ENCODE measurements around the gene FAM217A. TPM values are rescaled to one million over a fixed set of nuclear protein-coding genes. Genes with fewer than 3 reads are reported as not detected.
A peak's percentile ranks its signal among the peaks of the same experiment; 100 is the strongest.

Gene FAM217A
- total and polyA plus RNA-seq, 2 of the 13 experiments (the other 11 are each of a cell fraction or from before 2014, with no cell fraction given), result not detected

GRCh38 chr6:4102687-4103244 is 23.8 kb upstream of the FAM217A start (continued):
- peak; percentile 61; the same call in 1 of the 2 replicates for TF ChIP-seq HNF4G (IDR thresholded peaks at IDR 0.05; ENCODE audit: borderline replicate concordance, low read depth, low read length)
- peak; percentile 61; the same call in 1 of the 2 replicates for TF ChIP-seq HNF4G (CRISPR knock-in tag; IDR thresholded peaks at IDR 0.05; ENCODE audit: borderline replicate concordance, low read depth)
- TF ChIP-seq ATM (IDR thresholded peaks at IDR 0.05; ENCODE audit: borderline replicate concordance), result no peak
- peak; percentile 95 for TF ChIP-seq HOXA3 (CRISPR knock-in tag; IDR thresholded peaks at IDR 0.05)
- peak; percentile 18; the same call in 1 of the 2 replicates for TF ChIP-seq IRX3 (CRISPR knock-in tag; IDR thresholded peaks at IDR 0.05; ENCODE audit: borderline replicate concordance, low read depth)
- no peak for TF ChIP-seq POLR2G (IDR thresholded peaks at IDR 0.05; ENCODE audit: low read depth, low read length)
- peak; percentile 95 for TF ChIP-seq ZMYM3 (CRISPR knock-in tag; IDR thresholded peaks at IDR 0.05)
- no peak for TF ChIP-seq CREBL2 (CRISPR knock-in tag; IDR thresholded peaks at IDR 0.05; ENCODE audit: borderline replicate concordance)
- no peak for TF ChIP-seq ZNF275 (CRISPR knock-in tag; IDR thresholded peaks at IDR 0.05; ENCODE audit: borderline replicate concordance)
- TF ChIP-seq NR0B2 (CRISPR knock-in tag; IDR thresholded peaks at IDR 0.05), result 0 out of 2 replicates have a peak, but pooled peaks have one; percentile 36
- TF ChIP-seq ONECUT2 (CRISPR knock-in tag; IDR thresholded peaks at IDR 0.05), result peak; percentile 48; the same call in 1 of the 2 replicates
- TF ChIP-seq ZSCAN29 (CRISPR knock-in tag; conservative IDR thresholded peaks at IDR 0.05), result peak; percentile 92
- TF ChIP-seq ZNF263 (CRISPR knock-in tag; IDR thresholded peaks at IDR 0.05), result peak; percentile 66; the same call in 1 of the 2 replicates
- TF ChIP-seq PHB2 (IDR thresholded peaks at IDR 0.05; ENCODE audit: partially characterized antibody), result no peak
- no peak for TF ChIP-seq REXO4 (CRISPR knock-in tag; IDR thresholded peaks at IDR 0.05; ENCODE audit: borderline replicate concordance)
- TF ChIP-seq BORCS8-MEF2B (CRISPR knock-in tag; IDR thresholded peaks at IDR 0.05), result peak; percentile 86
- peak; percentile 97 for TF ChIP-seq SOX5 (CRISPR knock-in tag; IDR thresholded peaks at IDR 0.05; ENCODE audit: borderline replicate concordance)
- no peak for TF ChIP-seq MAFF (IDR thresholded peaks at IDR 0.05; ENCODE audit: low read depth, low read length)
- no peak for TF ChIP-seq ZNF549 (CRISPR knock-in tag; IDR thresholded peaks at IDR 0.05)
- TF ChIP-seq, protein P1, sequence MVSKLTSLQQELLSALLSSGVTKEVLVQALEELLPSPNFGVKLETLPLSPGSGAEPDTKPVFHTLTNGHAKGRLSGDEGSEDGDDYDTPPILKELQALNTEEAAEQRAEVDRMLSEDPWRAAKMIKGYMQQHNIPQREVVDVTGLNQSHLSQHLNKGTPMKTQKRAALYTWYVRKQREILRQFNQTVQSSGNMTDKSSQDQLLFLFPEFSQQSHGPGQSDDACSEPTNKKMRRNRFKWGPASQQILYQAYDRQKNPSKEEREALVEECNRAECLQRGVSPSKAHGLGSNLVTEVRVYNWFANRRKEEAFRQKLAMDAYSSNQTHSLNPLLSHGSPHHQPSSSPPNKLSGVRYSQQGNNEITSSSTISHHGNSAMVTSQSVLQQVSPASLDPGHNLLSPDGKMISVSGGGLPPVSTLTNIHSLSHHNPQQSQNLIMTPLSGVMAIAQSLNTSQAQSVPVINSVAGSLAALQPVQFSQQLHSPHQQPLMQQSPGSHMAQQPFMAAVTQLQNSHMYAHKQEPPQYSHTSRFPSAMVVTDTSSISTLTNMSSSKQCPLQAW (CRISPR knock-in tag; IDR thresholded peaks at IDR 0.05), result peak; percentile 86
- peak; percentile 68; the same call in 1 of the 2 replicates for TF ChIP-seq ZNF746 (CRISPR knock-in tag; IDR thresholded peaks at IDR 0.05)
- TF ChIP-seq FOXK2 (IDR thresholded peaks at IDR 0.05), result peak; percentile 47; the same call in 1 of the 2 replicates
- TF ChIP-seq, protein P2, sequence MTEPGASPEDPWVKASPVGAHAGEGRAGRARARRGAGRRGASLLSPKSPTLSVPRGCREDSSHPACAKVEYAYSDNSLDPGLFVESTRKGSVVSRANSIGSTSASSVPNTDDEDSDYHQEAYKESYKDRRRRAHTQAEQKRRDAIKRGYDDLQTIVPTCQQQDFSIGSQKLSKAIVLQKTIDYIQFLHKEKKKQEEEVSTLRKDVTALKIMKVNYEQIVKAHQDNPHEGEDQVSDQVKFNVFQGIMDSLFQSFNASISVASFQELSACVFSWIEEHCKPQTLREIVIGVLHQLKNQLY (CRISPR knock-in tag; IDR thresholded peaks at IDR 0.05), result peak; percentile 98
- no peak for TF ChIP-seq SMAD9 (CRISPR knock-in tag; IDR thresholded peaks at IDR 0.05)

All from HepG2 (cell line).